IMR-90 (cell line): ENCODE results near the gene HUWE1. TPM values are rescaled to one million over a fixed set of nuclear protein-coding genes. Genes with fewer than 3 reads are reported as not detected.

Experiments
- ATAC-seq: fragments of 200-7000 bp; cut with Tn5 transposase; 2 replicates; pipeline ENCODE4 v1.9.1; 2020; ENCODE audit warnings: low read depth, mild to moderate bottlenecking, moderate library complexity
- BruUV-seq: library from RNA; stranded (reverse); fragments of 400-500 nt; replicated peaks from 2 replicates; lab custom pipeline; 2021; lab: Mats Ljungman, UMichigan
- CTCF ChIA-PET: fragments of 300-600 bp; formaldehyde crosslinking; extraction: SDS; loops from one replicate; lab custom pipeline; 2021; ENCODE audit warnings: antibody characterized with exemption; lab: Yijun Ruan, JAX
- POLR2A ChIA-PET: fragments of 300-600 bp; sonication (Branson Sonifier 250); formaldehyde crosslinking; loops from one replicate; lab custom pipeline; 2022; ENCODE audit warnings: antibody characterized with exemption; ENCODE audit not compliant: unreplicated experiment; lab: Charles Lee
- DNase-seq: peaks from one replicate; pipeline ENCODE4 v3.0.0; 2013
- H2AFZ ChIP-seq: replicated peaks from 2 replicates; pipeline ENCODE3; 2013; ENCODE audit warnings: low read length, mild to moderate bottlenecking; ENCODE audit not compliant: poor library complexity
- H2AK5ac ChIP-seq: 2 replicates; pipeline ENCODE4 v1.6.1; 2013; ENCODE audit warnings: low read depth, low read length, inconsistent platforms
- H2AK9ac ChIP-seq: replicated peaks from 2 replicates; pipeline ENCODE3; 2013; ENCODE audit warnings: mild to moderate bottlenecking, low read depth, low read length, moderate library complexity; ENCODE audit not compliant: poor library complexity
- H2BK120ac ChIP-seq: 2 replicates; pipeline ENCODE4 v1.6.1; 2013; ENCODE audit warnings: low read depth, low read length, inconsistent platforms
- H2BK15ac ChIP-seq: 3 replicates; pipeline ENCODE4 v1.6.1; 2013; ENCODE audit warnings: low read depth, low read length, inconsistent platforms
- H2BK20ac ChIP-seq: 2 replicates; pipeline ENCODE4 v1.6.1; 2013; ENCODE audit warnings: low read depth, mild to moderate bottlenecking, inconsistent platforms, low read length, moderate library complexity
- H2BK5ac ChIP-seq: 2 replicates; pipeline ENCODE4 v1.6.1; 2013; ENCODE audit warnings: mild to moderate bottlenecking, low read depth, low read length, inconsistent platforms; ENCODE audit not compliant: poor library complexity, severe bottlenecking
- H3K14ac ChIP-seq: replicated peaks from 2 replicates; pipeline ENCODE4 v1.6.1; 2013; ENCODE audit warnings: low read depth, low read length, inconsistent platforms
- H3K18ac ChIP-seq: 2 replicates; pipeline ENCODE4 v1.6.1; 2013; ENCODE audit warnings: low read depth, low read length, control low read depth
- H3K23ac ChIP-seq: 2 replicates; pipeline ENCODE4 v1.6.1; 2013; ENCODE audit warnings: low read depth, low read length, inconsistent platforms
- H3K27ac ChIP-seq: 2 replicates; pipeline ENCODE4 v1.5.1; 2013; ENCODE audit warnings: mild to moderate bottlenecking, control low read depth, low read length; ENCODE audit not compliant: insufficient read depth
- H3K27me3 ChIP-seq: 2 replicates; pipeline ENCODE4 v1.6.1; 2013; ENCODE audit warnings: low read length; ENCODE audit not compliant: control insufficient read depth, insufficient read depth
- H3K36me3 ChIP-seq: 2 replicates; pipeline ENCODE4 v1.6.1; 2013; ENCODE audit warnings: low read length, mixed read lengths; ENCODE audit not compliant: control insufficient read depth, insufficient read depth
- H3K4ac ChIP-seq: 2 replicates; pipeline ENCODE4 v1.6.1; 2013; ENCODE audit warnings: low read depth, low read length, inconsistent platforms
- H3K4me1 ChIP-seq: 2 replicates; pipeline ENCODE4 v1.6.1; 2013; ENCODE audit warnings: low read length, mixed read lengths; ENCODE audit not compliant: control insufficient read depth, insufficient read depth
- H3K4me2 ChIP-seq: 2 replicates; pipeline ENCODE4 v1.6.1; 2013; ENCODE audit warnings: low read depth, mild to moderate bottlenecking, control low read depth, low read length, moderate library complexity
- H3K4me3 ChIP-seq: 2 replicates; pipeline ENCODE4 v1.5.1; 2013; ENCODE audit warnings: low read depth, mild to moderate bottlenecking, control low read depth, low read length, moderate library complexity; ENCODE audit not compliant: insufficient read depth
- H3K56ac ChIP-seq: 2 replicates; pipeline ENCODE4 v1.6.1; 2013; ENCODE audit warnings: low read length, inconsistent platforms; ENCODE audit not compliant: insufficient read depth; ENCODE audit errors: extremely low read depth
- H3K79me1 ChIP-seq, 2 experiments: 2 replicates each; pipeline ENCODE4 v1.6.1; 2013; ENCODE audit warnings: low read length in 2 of 2, inconsistent platforms in 1 of 2, low read depth in 1 of 2
- H3K9ac ChIP-seq: 2 replicates; pipeline ENCODE4 v1.6.1; 2013; ENCODE audit warnings: low read depth, low read length, control low read depth
- H3K9me1 ChIP-seq: 2 replicates; pipeline ENCODE4 v1.6.1; 2013; ENCODE audit warnings: low read length, inconsistent platforms; ENCODE audit not compliant: insufficient read depth
- H3K9me3 ChIP-seq: 2 replicates; pipeline ENCODE4 v1.6.1; 2013; ENCODE audit warnings: low read length; ENCODE audit not compliant: control insufficient read depth, insufficient read depth
- H4K20me1 ChIP-seq: 2 replicates; pipeline ENCODE4 v1.6.1; 2013; ENCODE audit warnings: low read length, inconsistent platforms; ENCODE audit not compliant: insufficient read depth
- H4K5ac ChIP-seq: 2 replicates; pipeline ENCODE4 v1.6.1; 2013; ENCODE audit warnings: mild to moderate bottlenecking, low read depth, low read length, control low read depth
- H4K8ac ChIP-seq, 2 experiments: 2 replicates each; pipeline ENCODE4 v1.6.1; 2013; ENCODE audit warnings: low read depth in 2 of 2, low read length in 2 of 2, control low read depth in 1 of 2, inconsistent platforms in 1 of 2
- H4K91ac ChIP-seq: 2 replicates; pipeline ENCODE4 v1.6.1; 2013; ENCODE audit warnings: low read depth, low read length, inconsistent platforms; ENCODE audit not compliant: insufficient read depth
- BHLHE40 ChIP-seq: fragments of 150-350 bp; IDR thresholded peaks from 2 replicates; pipeline ENCODE4 v1.6.1; 2016; ENCODE audit warnings: mild to moderate bottlenecking, low read depth, low read length
- CEBPB ChIP-seq: IDR thresholded peaks from 2 replicates; pipeline ENCODE4 v1.6.1; 2012; ENCODE audit warnings: low read depth, low read length, improper control_type of control experiment
- CHD1 ChIP-seq: IDR thresholded peaks from 2 replicates; pipeline ENCODE4 v1.6.1; 2012; ENCODE audit warnings: low read depth, low read length, improper control_type of control experiment
- MAZ ChIP-seq: IDR thresholded peaks from 2 replicates; pipeline ENCODE4 v1.6.1; 2012; ENCODE audit warnings: low read depth, mild to moderate bottlenecking, low read length, improper control_type of control experiment, moderate library complexity, borderline replicate concordance
- MXI1 ChIP-seq: IDR thresholded peaks from 2 replicates; pipeline ENCODE4 v1.6.1; 2012; ENCODE audit warnings: low read depth, mild to moderate bottlenecking, low read length, moderate library complexity, borderline replicate concordance
- NFE2L2 ChIP-seq: fragments of 150-350 bp; IDR thresholded peaks from 2 replicates; pipeline ENCODE4 v1.6.1; 2016; ENCODE audit warnings: low read depth, mild to moderate bottlenecking, low read length
- RFX5 ChIP-seq: IDR thresholded peaks from 2 replicates; pipeline ENCODE4 v1.8.0; 2012; ENCODE audit warnings: low read depth, mild to moderate bottlenecking, low read length, moderate library complexity
- SMC3 ChIP-seq: fragments of 150-350 bp; IDR thresholded peaks from 2 replicates; pipeline ENCODE4 v1.6.1; 2016; ENCODE audit warnings: low read depth, mild to moderate bottlenecking, antibody characterized with exemption, low read length, moderate library complexity
- WGBS, 2 experiments: methylation state at CpG; one replicate each; pipeline versions ENCODE4 v1.1.5 to v1.1.7; 2013; ENCODE audit warnings: missing lambda C conversion rate in 2 of 2; ENCODE audit not compliant: insufficient read length in 1 of 2; ENCODE audit errors: extremely low coverage in 2 of 2; 5-methylcytosine and 5-hydroxymethylcytosine counted together
- dilution Hi-C: fragments of 300-500 bp; cut with HindIII; formaldehyde crosslinking; loops from one replicate; pipeline ENCODE4 v1.14.3; 2018; ENCODE audit warnings: low sequenced_read_pairs; ENCODE audit not compliant: unreplicated experiment
- in situ Hi-C: fragments of 300-500 bp; cut with MboI; formaldehyde crosslinking; loops from 3 replicates; pipeline ENCODE4 v1.14.3; 2019; ENCODE audit warnings: low sequenced_read_pairs, inconsistent platforms, mixed read lengths
- intact Hi-C: fragments of 100-400 bp; cut with micrococcal nuclease; formaldehyde crosslinking; loops from 2 replicates; pipeline ENCODE4 v1.10.0; 2022
- polyA plus RNA-seq, 3 experiments: library from polyadenylated mRNA; depleted of rRNA; stranded (reverse); fragments of >200 nt; gene quantifications; 2 replicates each; pipeline ENCODE4 v1.2.3, GENCODE V29; 2012; ENCODE audit warnings: low replicate concordance in 1 of 3
- total RNA-seq: library from RNA; depleted of rRNA; stranded (reverse); fragments of >200 nt; gene quantifications from 2 replicates; pipeline ENCODE4 v1.2.3, GENCODE V29; 2012
- TF ChIP-seq, protein P1 (sequence below): fragments of 150-350 bp; IDR thresholded peaks from 2 replicates; pipeline ENCODE4 v1.6.1; 2016; ENCODE audit warnings: low read depth, mild to moderate bottlenecking, low read length, moderate library complexity, borderline replicate concordance
- TF ChIP-seq, protein P2 (sequence below): conservative IDR thresholded peaks from 2 replicates; pipeline ENCODE4 v1.5.1; 2012; ENCODE audit warnings: mild to moderate bottlenecking, low read depth, low read length, improper control_type of control experiment

HUWE1 gene
- total and polyA plus RNA-seq, 2 of the 4 experiments (the other 2 are of a cell fraction) = 47.6 to 57.7 TPM

DNA sequence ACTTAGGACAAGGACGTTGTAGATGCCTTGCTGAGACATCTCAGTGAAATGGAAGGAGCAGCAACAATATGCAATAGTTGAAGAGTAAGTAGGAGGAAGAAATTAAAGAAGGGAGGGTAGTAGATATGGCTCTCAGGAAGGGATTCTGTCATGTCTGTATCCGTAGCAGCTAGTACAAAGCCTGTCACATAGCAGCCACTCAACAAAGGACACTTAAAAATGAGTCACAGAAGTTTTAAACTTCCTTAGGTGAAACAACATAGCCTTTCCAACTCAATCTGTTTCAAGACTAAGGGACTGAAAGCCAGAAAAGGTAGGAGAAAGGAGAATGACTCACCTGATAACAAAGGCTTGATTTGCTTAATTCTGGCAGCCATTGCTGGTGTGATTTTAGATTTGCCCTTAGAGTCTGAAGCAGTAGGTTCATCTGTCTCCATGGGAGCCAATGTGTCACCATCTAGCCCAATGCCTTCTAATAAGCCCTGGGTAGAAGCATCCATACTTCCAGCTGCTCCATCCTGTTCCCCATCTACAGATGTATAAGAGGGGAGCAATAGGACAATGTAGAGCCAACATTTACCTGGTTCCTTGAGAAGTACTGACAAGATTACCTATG is 86.6 kb downstream of the HUWE1 start:
- no peak overlapping the region for H3K56ac ChIP-seq
- no peak overlapping the region for H3K23ac ChIP-seq
- H2AK5ac ChIP-seq = no peak overlapping the region
- H3K9me3 ChIP-seq = no peaks in the 10 kb centered on the region
- in situ Hi-C loops (no loop called here), intact Hi-C loops (loop anchor here (5.0 kb wide), 1 partner anchor 32 kb away; no protein-coding TSS in a partner anchor), dilution Hi-C loops (no loop called here)
- H4K8ac ChIP-seq = no peak overlapping the region
- no peak overlapping the region for H2BK20ac ChIP-seq
- peaks cover 3% of the 10 kb centered on the region; the same call in 1 of the 2 replicates for H4K20me1 ChIP-seq
- peaks cover 23% of the 10 kb centered on the region for H3K36me3 ChIP-seq
- DNase-seq (no peak), ATAC-seq (no peak)
- TF ChIP-seq CHD1 (no peak), NFE2L2 (no peak), RFX5 (no peak), CEBPB (no peak), BHLHE40 (no peak), SMC3 (no peak), MXI1 (no peak), MAZ (no peak)
- TF ChIP-seq, protein P1, sequence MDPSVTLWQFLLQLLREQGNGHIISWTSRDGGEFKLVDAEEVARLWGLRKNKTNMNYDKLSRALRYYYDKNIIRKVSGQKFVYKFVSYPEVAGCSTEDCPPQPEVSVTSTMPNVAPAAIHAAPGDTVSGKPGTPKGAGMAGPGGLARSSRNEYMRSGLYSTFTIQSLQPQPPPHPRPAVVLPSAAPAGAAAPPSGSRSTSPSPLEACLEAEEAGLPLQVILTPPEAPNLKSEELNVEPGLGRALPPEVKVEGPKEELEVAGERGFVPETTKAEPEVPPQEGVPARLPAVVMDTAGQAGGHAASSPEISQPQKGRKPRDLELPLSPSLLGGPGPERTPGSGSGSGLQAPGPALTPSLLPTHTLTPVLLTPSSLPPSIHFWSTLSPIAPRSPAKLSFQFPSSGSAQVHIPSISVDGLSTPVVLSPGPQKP = no peak
- TF ChIP-seq, protein P2, sequence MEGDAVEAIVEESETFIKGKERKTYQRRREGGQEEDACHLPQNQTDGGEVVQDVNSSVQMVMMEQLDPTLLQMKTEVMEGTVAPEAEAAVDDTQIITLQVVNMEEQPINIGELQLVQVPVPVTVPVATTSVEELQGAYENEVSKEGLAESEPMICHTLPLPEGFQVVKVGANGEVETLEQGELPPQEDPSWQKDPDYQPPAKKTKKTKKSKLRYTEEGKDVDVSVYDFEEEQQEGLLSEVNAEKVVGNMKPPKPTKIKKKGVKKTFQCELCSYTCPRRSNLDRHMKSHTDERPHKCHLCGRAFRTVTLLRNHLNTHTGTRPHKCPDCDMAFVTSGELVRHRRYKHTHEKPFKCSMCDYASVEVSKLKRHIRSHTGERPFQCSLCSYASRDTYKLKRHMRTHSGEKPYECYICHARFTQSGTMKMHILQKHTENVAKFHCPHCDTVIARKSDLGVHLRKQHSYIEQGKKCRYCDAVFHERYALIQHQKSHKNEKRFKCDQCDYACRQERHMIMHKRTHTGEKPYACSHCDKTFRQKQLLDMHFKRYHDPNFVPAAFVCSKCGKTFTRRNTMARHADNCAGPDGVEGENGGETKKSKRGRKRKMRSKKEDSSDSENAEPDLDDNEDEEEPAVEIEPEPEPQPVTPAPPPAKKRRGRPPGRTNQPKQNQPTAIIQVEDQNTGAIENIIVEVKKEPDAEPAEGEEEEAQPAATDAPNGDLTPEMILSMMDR = no peak
- no peak overlapping the region for H3K4me2 ChIP-seq
- no peak overlapping the region for H3K4me3 ChIP-seq
- peaks cover 3% of the 10 kb centered on the region for H3K4me1 ChIP-seq
- H3K4ac ChIP-seq = no peak overlapping the region
- H2BK5ac ChIP-seq = no peak overlapping the region
- no peak overlapping the region for H3K9ac ChIP-seq
- no peak overlapping the region for H4K91ac ChIP-seq
- no peak overlapping the region for H3K14ac ChIP-seq
- ChIA-PET POLR2A (no interaction called here), CTCF (no interaction called here)
- no TSS peak for BruUV-seq
- no peak overlapping the region for H2AK9ac ChIP-seq
- no peak overlapping the region for H2BK120ac ChIP-seq
- no peak overlapping the region for H3K27ac ChIP-seq
- peaks cover 6% of the 10 kb centered on the region; the same call in 1 of the 2 replicates for H3K27me3 ChIP-seq
- no peaks in the 10 kb centered on the region for H3K9me1 ChIP-seq
- no peak overlapping the region for H2AFZ ChIP-seq
- WGBS, 2 experiments = 50% methylated on average over 1 of the region's 2 CpGs; no CpG with 5 or more reads in 1 of the 2 experiments
- peaks cover 4 to 12% of the 10 kb centered on the region in 2 experiments; a peak in 3 of 4 replicates for H3K79me1 ChIP-seq
- no peak overlapping the region for H2BK15ac ChIP-seq
- H4K5ac ChIP-seq = no peak overlapping the region
- H3K18ac ChIP-seq = no peak overlapping the region
